GM12892 (cell line): ENCODE data around the gene ELK4.

Experiments used
- POLR2AphosphoS5 ChIP-seq: IDR thresholded peaks from 2 replicates; pipeline ENCODE4 v1.6.1; 2011; ENCODE audit warnings: low read depth, low read length, control low read depth
- TAF1 ChIP-seq: IDR thresholded peaks from 2 replicates; pipeline ENCODE4 v1.6.1; 2011; ENCODE audit warnings: low read depth, mild to moderate bottlenecking, control low read depth, low read length, borderline replicate concordance

DNA sequence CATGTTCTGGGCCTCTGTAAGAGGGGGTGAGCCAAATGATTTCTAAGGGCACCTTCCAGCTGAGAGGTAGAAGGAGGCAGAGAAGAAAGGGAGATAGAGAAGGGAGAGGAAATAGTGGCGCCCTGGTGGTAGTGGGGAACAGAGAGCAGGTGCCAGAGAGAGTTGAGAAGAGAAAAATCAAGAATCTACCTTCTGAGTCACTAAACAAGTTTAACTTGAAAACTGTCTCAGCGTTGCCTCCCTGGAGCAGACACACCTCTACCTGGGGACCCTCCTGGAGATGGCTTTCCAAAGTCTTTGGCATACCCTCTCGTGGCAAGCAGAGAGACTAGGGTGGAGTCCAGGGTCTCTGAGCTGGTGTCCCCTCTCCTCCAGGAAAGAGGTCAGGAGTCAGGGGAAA, 49.6 kb upstream of the ELK4 start:
- TF ChIP-seq TAF1 = no peak
- TF ChIP-seq POLR2AphosphoS5 = no peak
